Upper lobe of left lung (tissue), 4 donors: Measurements from ENCODE around the gene ARHGAP15.

ENCODE experiments used
- EP300 ChIP-seq, 4 donors: sonication (generic); formaldehyde crosslinking; IDR thresholded peaks; one replicate each; pipeline ENCODE4 v1.5.1; 2017; ENCODE audit warnings: antibody characterized with exemption in 4 of 4, control low read depth in 2 of 4
- POLR2A ChIP-seq, 4 donors: fragments of 450-650 bp; IDR thresholded peaks; one replicate each; pipeline ENCODE4 v1.5.1; 2016 to 2017; ENCODE audit warnings: antibody characterized with exemption in 4 of 4, mild to moderate bottlenecking in 2 of 4
- TF ChIP-seq, protein P1 (sequence below), 6 experiments: fragments of 450-650 bp in 4 of 6; fragments of 200-600 bp in 2 of 6; sonication (generic) in 2 of 6; IDR thresholded peaks; one replicate each; pipeline ENCODE4 v1.5.1; 2016 to 2019; ENCODE audit warnings: antibody characterized with exemption in 6 of 6

DNA sequence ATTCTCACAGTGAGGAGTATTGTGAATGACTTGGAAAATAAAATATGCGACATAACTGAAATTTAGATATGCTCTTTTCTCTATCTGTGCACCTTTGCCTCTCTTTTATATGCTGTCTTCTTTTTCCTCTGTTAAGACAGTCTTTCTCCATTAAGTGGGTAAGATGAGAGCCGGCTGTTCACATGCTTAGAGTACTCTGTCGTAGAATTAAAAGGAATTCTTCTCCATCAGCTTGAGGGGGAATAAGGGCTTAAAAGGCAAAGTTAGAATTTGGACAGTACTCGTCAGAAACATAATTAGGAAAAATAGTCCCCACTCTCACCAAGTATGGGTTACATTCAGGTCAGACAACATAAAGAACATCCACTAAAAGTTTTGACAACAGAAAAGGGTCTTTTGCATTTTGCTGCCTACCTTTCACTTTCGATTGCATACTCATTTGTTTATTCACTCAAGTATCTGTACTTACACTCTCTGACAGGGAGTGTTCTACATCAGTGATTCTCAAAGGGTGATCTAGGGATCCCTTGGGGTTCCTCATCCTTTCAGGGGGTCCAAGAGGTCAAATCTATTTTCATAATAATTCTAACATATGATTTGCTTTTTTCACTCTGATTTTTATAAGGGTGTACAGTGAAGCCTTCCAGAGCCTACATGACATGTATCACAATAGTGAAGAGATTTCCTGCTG is 48.0 kb downstream of the ARHGAP15 start:
- TF ChIP-seq EP300 (IDR thresholded peaks at IDR 0.05) (no peak), POLR2A (IDR thresholded peaks at IDR 0.05) (no peak)
- TF ChIP-seq, protein P1, sequence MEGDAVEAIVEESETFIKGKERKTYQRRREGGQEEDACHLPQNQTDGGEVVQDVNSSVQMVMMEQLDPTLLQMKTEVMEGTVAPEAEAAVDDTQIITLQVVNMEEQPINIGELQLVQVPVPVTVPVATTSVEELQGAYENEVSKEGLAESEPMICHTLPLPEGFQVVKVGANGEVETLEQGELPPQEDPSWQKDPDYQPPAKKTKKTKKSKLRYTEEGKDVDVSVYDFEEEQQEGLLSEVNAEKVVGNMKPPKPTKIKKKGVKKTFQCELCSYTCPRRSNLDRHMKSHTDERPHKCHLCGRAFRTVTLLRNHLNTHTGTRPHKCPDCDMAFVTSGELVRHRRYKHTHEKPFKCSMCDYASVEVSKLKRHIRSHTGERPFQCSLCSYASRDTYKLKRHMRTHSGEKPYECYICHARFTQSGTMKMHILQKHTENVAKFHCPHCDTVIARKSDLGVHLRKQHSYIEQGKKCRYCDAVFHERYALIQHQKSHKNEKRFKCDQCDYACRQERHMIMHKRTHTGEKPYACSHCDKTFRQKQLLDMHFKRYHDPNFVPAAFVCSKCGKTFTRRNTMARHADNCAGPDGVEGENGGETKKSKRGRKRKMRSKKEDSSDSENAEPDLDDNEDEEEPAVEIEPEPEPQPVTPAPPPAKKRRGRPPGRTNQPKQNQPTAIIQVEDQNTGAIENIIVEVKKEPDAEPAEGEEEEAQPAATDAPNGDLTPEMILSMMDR (IDR thresholded peaks at IDR 0.05), result no peak
